Mucosa of stomach (tissue), 1 donor: ENCODE data around the gene ADAM8.
A peak's percentile ranks its signal among the peaks of the same experiment; 100 is the strongest.

ENCODE experiments used
- H3K27me3 ChIP-seq: one replicate; pipeline ENCODE4 v1.7.0; 2013; ENCODE audit warnings: mild to moderate bottlenecking, low read length; ENCODE audit not compliant: control insufficient read depth, insufficient read depth
- H3K36me3 ChIP-seq: one replicate; pipeline ENCODE4 v1.7.0; 2013; ENCODE audit warnings: low read length; ENCODE audit not compliant: control insufficient read depth, insufficient read depth
- H3K4me1 ChIP-seq: one replicate; pipeline ENCODE4 v1.7.0; 2013; ENCODE audit warnings: mild to moderate bottlenecking, low read length; ENCODE audit not compliant: control insufficient read depth, insufficient read depth
- H3K4me3 ChIP-seq: one replicate; pipeline ENCODE4 v1.7.0; 2013; ENCODE audit warnings: low read length
- H3K9ac ChIP-seq: one replicate; pipeline ENCODE4 v1.7.0; 2013; ENCODE audit warnings: mild to moderate bottlenecking, low read length, moderate library complexity
- H3K9me3 ChIP-seq: one replicate; pipeline ENCODE4 v1.7.0; 2013; ENCODE audit warnings: mild to moderate bottlenecking, low read length, moderate library complexity; ENCODE audit not compliant: control insufficient read depth
- donor health status: Pancreatic carcinoma.

ADAM8 gene

GRCh38 chr10:133259602-133259989, 17.1 kb downstream of the ADAM8 start:
- no peaks in the 10 kb centered on the region for H3K36me3 ChIP-seq
- H3K9me3 ChIP-seq: no peaks in the 10 kb centered on the region
- H3K4me1 ChIP-seq: peaks cover 67% of the 10 kb centered on the region
- H3K27me3 ChIP-seq: no peaks in the 10 kb centered on the region
- H3K9ac ChIP-seq: no peak overlapping the region
- H3K4me3 ChIP-seq: no peak overlapping the region

DNA sequence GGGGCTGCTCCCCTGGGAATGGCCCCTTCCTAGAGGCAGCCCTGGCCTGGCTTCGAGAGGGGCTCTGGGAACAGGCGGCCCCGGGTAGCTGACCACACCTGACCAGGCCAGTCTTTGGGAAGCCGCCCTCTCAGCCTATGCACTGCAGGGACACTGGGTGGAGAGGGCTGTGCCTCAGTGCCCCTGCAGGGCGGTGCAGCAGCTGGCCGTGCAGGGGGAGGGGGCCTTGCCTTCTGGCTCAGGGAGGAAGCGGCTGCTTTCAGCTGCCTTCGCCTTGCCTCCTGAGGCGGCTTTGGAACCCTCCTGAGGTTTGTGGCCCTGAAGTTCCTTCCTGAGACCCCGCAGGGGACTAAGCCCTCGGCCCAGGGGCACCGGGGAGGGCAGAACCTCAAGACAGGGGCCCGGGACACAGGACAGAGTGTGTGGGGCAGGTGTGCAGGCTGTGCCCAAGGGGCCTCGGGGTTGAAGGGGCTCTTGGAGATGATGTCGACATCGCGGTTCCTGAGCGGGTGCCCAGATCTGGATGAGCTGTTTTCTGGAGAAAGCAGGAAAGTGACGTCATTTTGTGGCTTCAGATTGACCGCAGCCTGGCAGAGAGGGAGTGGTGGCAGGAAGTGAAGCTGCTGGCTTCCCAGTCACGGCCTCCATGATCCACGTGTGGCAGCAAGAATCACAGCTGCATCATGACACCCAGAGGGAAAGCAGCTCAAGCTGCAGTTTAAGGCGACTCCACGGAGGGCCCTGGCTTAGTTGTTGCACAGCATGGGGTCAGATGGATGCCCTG, 17.7 kb downstream of the ADAM8 start:
- peak overlapping the region; percentile 59 for H3K9ac ChIP-seq
- no peaks in the 10 kb centered on the region for H3K36me3 ChIP-seq
- no peaks in the 10 kb centered on the region for H3K9me3 ChIP-seq
- H3K4me1 ChIP-seq: peaks cover 61% of the 10 kb centered on the region
- H3K4me3 ChIP-seq: no peak overlapping the region
- H3K27me3 ChIP-seq: no peaks in the 10 kb centered on the region

- Histone ChIP-seq H3K27me3 (no peaks in the 10 kb centered on the region), H3K9ac (peak overlapping the region; percentile 59), H3K36me3 (no peaks in the 10 kb centered on the region), H3K9me3 (no peaks in the 10 kb centered on the region), H3K4me3 (no peak overlapping the region), H3K4me1 (peaks cover 54% of the 10 kb centered on the region)
Observed at GRCh38 chr10:133258066-133258817, 18.4 kb downstream of the ADAM8 start.

DNA sequence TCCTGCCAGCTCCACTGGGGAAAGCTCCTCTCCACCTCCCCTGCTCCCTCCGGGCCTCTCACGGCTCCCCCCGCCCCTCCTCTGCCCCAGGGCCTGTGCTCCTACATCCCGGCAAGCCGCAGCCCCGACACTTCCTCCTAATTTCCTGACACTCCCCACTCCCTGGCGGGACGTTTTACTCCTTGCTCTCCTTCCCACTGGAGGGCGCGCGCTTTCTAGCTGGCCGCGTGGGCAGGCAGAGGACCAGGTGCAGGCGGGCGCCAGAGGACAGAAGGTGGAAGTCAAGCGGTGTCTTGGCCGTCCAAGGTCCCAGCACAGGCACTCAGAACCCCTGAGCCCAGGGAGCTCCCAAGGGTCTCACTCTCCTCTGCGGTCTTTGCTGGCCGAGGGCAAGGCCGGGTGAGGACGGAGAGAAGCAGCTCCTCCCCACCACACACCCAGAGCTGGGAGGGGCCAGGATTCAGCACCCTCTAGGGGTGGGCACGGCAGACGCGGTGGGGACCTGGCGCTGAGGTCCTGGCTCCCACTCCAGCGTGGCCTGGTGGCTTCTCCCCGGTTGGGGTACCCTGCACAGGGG, 19.1 kb downstream of the ADAM8 start:
- no peaks in the 10 kb centered on the region for H3K9me3 ChIP-seq
- H3K36me3 ChIP-seq: no peaks in the 10 kb centered on the region
- no peaks in the 10 kb centered on the region for H3K27me3 ChIP-seq
- H3K4me3 ChIP-seq: no peak overlapping the region
- H3K9ac ChIP-seq: peak overlapping the region; percentile 59
- H3K4me1 ChIP-seq: peaks cover 47% of the 10 kb centered on the region

GRCh38 chr10:133255323-133255722, 21.3 kb downstream of the ADAM8 start:
- no peak overlapping the region for H3K4me3 ChIP-seq
- H3K9ac ChIP-seq: no peak overlapping the region
- peaks cover 33% of the 10 kb centered on the region for H3K4me1 ChIP-seq
- H3K36me3 ChIP-seq: no peaks in the 10 kb centered on the region
- peaks cover 6% of the 10 kb centered on the region for H3K27me3 ChIP-seq
- no peaks in the 10 kb centered on the region for H3K9me3 ChIP-seq

GRCh38 chr10:133254421-133255120, 22.1 kb downstream of the ADAM8 start:
- Histone ChIP-seq H3K9me3 (no peaks in the 10 kb centered on the region), H3K27me3 (peaks cover 13% of the 10 kb centered on the region), H3K9ac (no peak overlapping the region), H3K4me3 (no peak overlapping the region), H3K4me1 (peaks cover 26% of the 10 kb centered on the region), H3K36me3 (no peaks in the 10 kb centered on the region)

- H3K9ac ChIP-seq: no peak overlapping the region
- H3K27me3 ChIP-seq: peaks cover 20% of the 10 kb centered on the region
- no peaks in the 10 kb centered on the region for H3K36me3 ChIP-seq
- H3K4me1 ChIP-seq: peaks cover 15% of the 10 kb centered on the region
- H3K4me3 ChIP-seq: no peak overlapping the region
- no peaks in the 10 kb centered on the region for H3K9me3 ChIP-seq
Observed at GRCh38 chr10:133253361-133253955, 23.2 kb downstream of the ADAM8 start.

DNA sequence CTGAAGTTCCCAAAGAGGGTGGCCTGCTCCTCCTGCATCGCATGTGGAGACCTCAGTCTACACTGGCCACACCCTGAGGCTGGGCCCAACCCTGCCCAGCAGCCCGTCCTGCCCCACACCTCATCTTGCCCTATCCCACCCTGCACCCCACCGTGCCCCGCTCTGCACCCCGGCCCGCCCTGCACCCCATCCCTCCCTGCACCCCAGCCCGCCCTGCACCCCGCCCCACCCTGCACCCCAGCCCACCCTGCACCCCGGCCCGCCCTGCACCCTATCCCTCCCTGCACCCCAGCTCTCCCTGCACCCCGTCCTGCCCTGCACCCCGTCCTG, 24.5 kb downstream of the ADAM8 start:
- Histone ChIP-seq H3K9me3 (no peaks in the 10 kb centered on the region), H3K4me1 (peaks cover 2% of the 10 kb centered on the region), H3K9ac (no peak overlapping the region), H3K36me3 (no peaks in the 10 kb centered on the region), H3K27me3 (peaks cover 30% of the 10 kb centered on the region), H3K4me3 (no peak overlapping the region)

GRCh38 chr10:133251388-133252222, 25.1 kb downstream of the ADAM8 start:
- no peaks in the 10 kb centered on the region for H3K36me3 ChIP-seq
- no peak overlapping the region for H3K4me3 ChIP-seq
- H3K9me3 ChIP-seq: no peaks in the 10 kb centered on the region
- no peaks in the 10 kb centered on the region for H3K4me1 ChIP-seq
- peaks cover 31% of the 10 kb centered on the region for H3K27me3 ChIP-seq
- no peak overlapping the region for H3K9ac ChIP-seq

- no peak overlapping the region for H3K4me3 ChIP-seq
- H3K27me3 ChIP-seq: peaks cover 42% of the 10 kb centered on the region
Observed at GRCh38 chr10:133249975-133250754, 26.5 kb downstream of the ADAM8 start.

More at GRCh38 chr10:133249975-133250754, 26.5 kb downstream of the ADAM8 start:
- Histone ChIP-seq H3K36me3 (no peaks in the 10 kb centered on the region), H3K4me1 (peaks cover 8% of the 10 kb centered on the region), H3K9ac (no peak overlapping the region), H3K9me3 (no peaks in the 10 kb centered on the region)
